PC-3 (cell line): Measurements from ENCODE around the gene LYRM9. TPM values are rescaled to one million over a fixed set of nuclear protein-coding genes. Genes with fewer than 3 reads are reported as not detected.
"Not testable (repeated sequence)": the region's sequence is repeated elsewhere in the genome, so short reads cannot be mapped to it uniquely, and the experiment has no call there.

Experiments
- ATAC-seq: fragments of 200-7000 bp; cut with Tn5 transposase; 2 replicates; pipeline ENCODE4 v1.9.1; 2020; ENCODE audit warnings: mild to moderate bottlenecking, moderate library complexity
- BruUV-seq: library from RNA; stranded (reverse); fragments of 400-500 nt; replicated peaks from 2 replicates; lab custom pipeline; 2021; lab: Mats Ljungman, UMichigan
- CTCF ChIA-PET: fragments of 300-600 bp; sonication (Branson Sonifier 250); formaldehyde crosslinking; loops from one replicate; lab custom pipeline; 2022; ENCODE audit warnings: antibody characterized with exemption; lab: Charles Lee
- POLR2A ChIA-PET: fragments of 300-600 bp; sonication (Branson Sonifier 250); formaldehyde crosslinking; loops from one replicate; lab custom pipeline; 2022; ENCODE audit warnings: antibody characterized with exemption; ENCODE audit not compliant: unreplicated experiment; lab: Charles Lee
- DNase-seq: peaks from one replicate; pipeline ENCODE4 v3.0.0-alpha.2; 2015
- H2AFZ ChIP-seq: fragments of 300-600 bp; sonication (generic); 2 replicates; pipeline ENCODE4 v1.6.0; 2016; ENCODE audit warnings: antibody characterized with exemption, low read length
- H3F3A ChIP-seq: fragments of 300-600 bp; sonication (generic); one replicate; pipeline ENCODE4 v1.6.0; 2017; ENCODE audit warnings: antibody characterized with exemption, low read length, control low read depth, mild to moderate bottlenecking; ENCODE audit not compliant: unreplicated experiment
- H3K27ac ChIP-seq: fragments of 300-600 bp; sonication (generic); 2 replicates; pipeline ENCODE4 v1.5.1; 2016; ENCODE audit warnings: mild to moderate bottlenecking, low read length
- H3K27me3 ChIP-seq: fragments of 300-600 bp; sonication (generic); 2 replicates; pipeline ENCODE4 v1.6.1; 2016; ENCODE audit warnings: low read length, mixed read lengths
- H3K36me3 ChIP-seq: fragments of 300-600 bp; sonication (generic); 2 replicates; pipeline ENCODE4 v1.6.1; 2016; ENCODE audit warnings: low read depth, mixed run types, low read length, mixed read lengths
- H3K4me1 ChIP-seq: fragments of 300-600 bp; sonication (generic); 2 replicates; pipeline ENCODE4 v1.5.1; 2016; ENCODE audit warnings: low read length; ENCODE audit not compliant: insufficient read depth
- H3K4me2 ChIP-seq: fragments of 300-600 bp; sonication (generic); 2 replicates; pipeline ENCODE4 v1.6.0; 2016; ENCODE audit warnings: low read length
- H3K4me3 ChIP-seq: fragments of 300-600 bp; sonication (generic); 2 replicates; pipeline ENCODE4 v1.5.1; 2016; ENCODE audit warnings: mild to moderate bottlenecking, low read length, mixed read lengths
- H3K79me2 ChIP-seq: fragments of 300-600 bp; sonication (generic); 2 replicates; pipeline ENCODE4 v1.6.1; 2017; ENCODE audit warnings: low read length, mixed read lengths
- H3K9ac ChIP-seq: fragments of 300-600 bp; sonication (generic); 2 replicates; pipeline ENCODE4 v1.6.0; 2016; ENCODE audit warnings: mild to moderate bottlenecking, low read length
- H3K9me2 ChIP-seq: fragments of 300-600 bp; sonication (generic); replicated peaks from 2 replicates; pipeline ENCODE4 v1.6.1; 2016; ENCODE audit warnings: mixed run types, low read length, mixed read lengths
- H3K9me3 ChIP-seq: fragments of 300-600 bp; sonication (generic); 2 replicates; pipeline ENCODE4 v1.6.1; 2016; ENCODE audit warnings: low read length, mixed read lengths
- H4K20me1 ChIP-seq: fragments of 300-600 bp; sonication (generic); 2 replicates; pipeline ENCODE4 v1.6.1; 2016; ENCODE audit warnings: low read length, mixed read lengths
- EZH2 ChIP-seq: fragments of 300-600 bp; sonication (generic); IDR thresholded peaks from one replicate; pipeline ENCODE4 v1.6.1; 2017; ENCODE audit warnings: antibody characterized with exemption, mild to moderate bottlenecking, low read length; ENCODE audit not compliant: unreplicated experiment
- EZH2phosphoT487 ChIP-seq: fragments of 300-600 bp; sonication (generic); IDR thresholded peaks from 2 replicates; pipeline ENCODE4 v1.6.1; 2018; ENCODE audit warnings: mild to moderate bottlenecking, antibody characterized with exemption, low read length, borderline replicate concordance
- intact Hi-C: fragments of 100-400 bp; cut with micrococcal nuclease; formaldehyde crosslinking; loops from 2 replicates; pipeline ENCODE4 v1.9.0; 2023
- total RNA-seq: library from RNA; depleted of rRNA; stranded (reverse); fragments of >200 nt; gene quantifications from 2 replicates; pipeline ENCODE4 v1.2.3, GENCODE V29; 2014
- TF ChIP-seq, protein P1 (sequence below): fragments of 300-600 bp; sonication (generic); conservative IDR thresholded peaks from 2 replicates; pipeline ENCODE4 v1.5.1; 2017; ENCODE audit warnings: antibody characterized with exemption, low read depth, mild to moderate bottlenecking, low read length

The LYRM9 gene
- total RNA-seq, 1 experiment from 2014 or later = 0.58 TPM

DNA sequence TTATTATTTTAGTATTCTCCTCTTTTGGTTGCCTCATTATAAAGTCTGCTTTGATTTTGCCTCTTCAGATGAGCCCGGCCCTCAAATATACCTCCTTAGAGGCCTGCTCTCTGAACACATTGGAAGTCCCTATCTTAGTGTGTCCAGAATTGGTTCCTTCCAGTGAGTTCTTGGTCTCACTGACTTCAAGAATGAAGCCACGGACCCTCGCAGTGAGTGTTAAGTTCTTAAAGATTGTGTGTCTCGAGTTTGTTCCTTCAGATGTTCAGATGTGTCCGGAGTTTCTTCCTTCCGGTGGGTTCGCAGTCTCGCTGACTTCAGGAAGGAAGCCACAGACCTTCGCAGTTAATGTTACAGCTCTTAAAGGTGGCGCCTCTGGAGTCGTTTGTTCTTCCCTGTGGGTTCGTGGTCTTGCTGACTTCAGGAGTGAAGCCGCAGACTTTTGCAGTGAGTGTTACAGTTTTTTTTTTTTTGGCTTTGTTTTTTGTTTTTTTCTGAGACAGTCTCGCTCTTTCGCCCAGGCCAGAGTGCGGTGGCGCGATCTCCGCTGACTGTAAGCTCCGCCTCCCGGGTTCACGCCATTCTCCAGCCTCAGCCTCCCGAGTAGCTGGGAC is 47.0 kb downstream of the LYRM9 start:
- intact Hi-C loops = no loop called here

DNA sequence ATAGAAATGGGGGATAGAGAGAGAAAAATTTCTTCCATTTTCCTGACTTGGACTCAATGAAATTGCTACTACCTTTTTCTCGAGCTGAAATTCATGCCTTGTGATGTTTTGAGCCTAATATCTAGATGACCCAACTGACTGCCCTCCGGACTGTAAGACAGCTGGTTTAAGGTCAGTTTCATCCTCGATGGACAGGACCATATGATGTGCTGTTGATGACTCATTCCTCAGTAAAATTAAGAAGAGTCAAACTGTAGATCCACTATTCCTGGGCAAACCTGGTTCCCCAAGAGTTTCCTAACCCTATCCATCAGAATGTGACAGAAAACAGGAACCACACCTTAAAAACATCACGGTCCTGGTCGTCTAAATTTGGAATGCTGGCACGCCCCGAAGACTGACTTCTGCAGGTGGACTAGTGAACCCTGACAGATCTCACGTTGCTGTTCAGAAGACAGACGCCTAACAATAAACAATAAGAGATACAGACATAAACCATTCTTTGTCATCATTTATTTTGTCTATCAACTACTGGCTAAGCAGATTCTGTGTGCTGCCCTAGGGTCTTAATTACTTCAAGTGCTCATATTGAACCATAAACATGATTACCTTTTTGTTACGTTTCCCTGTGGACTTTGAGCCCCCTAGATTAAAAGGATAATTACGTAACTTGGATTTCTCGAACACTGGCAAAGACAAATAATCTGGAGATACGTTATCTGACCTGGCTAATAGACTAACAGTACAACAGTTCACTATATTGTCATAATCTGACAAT is 47.7 kb downstream of the LYRM9 start:
- ChIA-PET POLR2A (no interaction called here), CTCF (no interaction called here)
- Histone ChIP-seq H3K4me3 (no peak overlapping the region), H3K27me3 (peaks cover 16% of the 10 kb centered on the region), H3K27ac (no peak overlapping the region), H3K9me3 (no peaks in the 10 kb centered on the region), H2AFZ (no peak overlapping the region), H3K4me1 (no peaks in the 10 kb centered on the region), H3K79me2 (no peaks in the 10 kb centered on the region), H3K9me2 (no peaks in the 10 kb centered on the region), H3F3A (no peaks in the 10 kb centered on the region), H3K4me2 (no peak overlapping the region), H3K9ac (no peak overlapping the region), H4K20me1 (no peaks in the 10 kb centered on the region), H3K36me3 (no peaks in the 10 kb centered on the region)
- TF ChIP-seq EZH2 = no peak
- no peak for TF ChIP-seq EZH2phosphoT487
- TF ChIP-seq, protein P1, sequence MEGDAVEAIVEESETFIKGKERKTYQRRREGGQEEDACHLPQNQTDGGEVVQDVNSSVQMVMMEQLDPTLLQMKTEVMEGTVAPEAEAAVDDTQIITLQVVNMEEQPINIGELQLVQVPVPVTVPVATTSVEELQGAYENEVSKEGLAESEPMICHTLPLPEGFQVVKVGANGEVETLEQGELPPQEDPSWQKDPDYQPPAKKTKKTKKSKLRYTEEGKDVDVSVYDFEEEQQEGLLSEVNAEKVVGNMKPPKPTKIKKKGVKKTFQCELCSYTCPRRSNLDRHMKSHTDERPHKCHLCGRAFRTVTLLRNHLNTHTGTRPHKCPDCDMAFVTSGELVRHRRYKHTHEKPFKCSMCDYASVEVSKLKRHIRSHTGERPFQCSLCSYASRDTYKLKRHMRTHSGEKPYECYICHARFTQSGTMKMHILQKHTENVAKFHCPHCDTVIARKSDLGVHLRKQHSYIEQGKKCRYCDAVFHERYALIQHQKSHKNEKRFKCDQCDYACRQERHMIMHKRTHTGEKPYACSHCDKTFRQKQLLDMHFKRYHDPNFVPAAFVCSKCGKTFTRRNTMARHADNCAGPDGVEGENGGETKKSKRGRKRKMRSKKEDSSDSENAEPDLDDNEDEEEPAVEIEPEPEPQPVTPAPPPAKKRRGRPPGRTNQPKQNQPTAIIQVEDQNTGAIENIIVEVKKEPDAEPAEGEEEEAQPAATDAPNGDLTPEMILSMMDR = no peak
- DNase-seq (no peak), ATAC-seq (no peak)
- intact Hi-C loops = no loop called here
- no TSS peak for BruUV-seq

More for the DNA sequence above, 47.0 kb downstream of the LYRM9 start:
- ATAC-seq (no peak), DNase-seq (no peak)
- TF ChIP-seq, protein P1 = no peak
- TF ChIP-seq EZH2phosphoT487 (no peak), EZH2 (no peak)
- H3K9me2 ChIP-seq = no peaks in the 10 kb centered on the region
- peaks cover 16% of the 10 kb centered on the region for H3K27me3 ChIP-seq
- H3K9ac ChIP-seq = no peak overlapping the region
- no peaks in the 10 kb centered on the region for H3K4me1 ChIP-seq
- no peak overlapping the region for H2AFZ ChIP-seq
- no TSS peak for BruUV-seq
- H3K9me3 ChIP-seq = no peaks in the 10 kb centered on the region
- H3K4me3 ChIP-seq = no peak overlapping the region
- H3K36me3 ChIP-seq = no peaks in the 10 kb centered on the region
- CTCF ChIA-PET = no interaction called here
- no peaks in the 10 kb centered on the region for H4K20me1 ChIP-seq
- POLR2A ChIA-PET = no interaction called here
- H3F3A ChIP-seq = no peaks in the 10 kb centered on the region
- no peak overlapping the region for H3K27ac ChIP-seq
- H3K79me2 ChIP-seq = no peaks in the 10 kb centered on the region
- no peak overlapping the region for H3K4me2 ChIP-seq

DNA sequence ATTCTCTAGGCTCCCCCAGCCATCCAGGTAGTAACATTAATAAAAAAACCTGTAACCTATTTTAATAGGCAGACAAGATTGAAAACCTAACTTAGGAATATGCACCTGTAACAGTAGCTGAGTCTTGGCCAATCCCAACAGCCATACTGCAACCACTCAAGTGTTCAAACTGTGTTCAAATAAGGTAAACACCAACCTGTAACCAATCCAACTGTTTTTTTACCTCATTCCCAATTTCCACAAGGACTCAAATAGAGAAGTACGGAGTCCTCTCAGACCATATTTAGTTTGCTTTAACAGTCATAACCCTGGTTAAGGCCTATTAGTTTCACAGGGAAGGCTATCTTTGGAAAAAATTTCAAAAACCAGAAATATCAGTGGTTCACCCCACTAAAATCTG is 52.5 kb downstream of the LYRM9 start:
- no peaks in the 10 kb centered on the region for H3K27me3 ChIP-seq
- no peak overlapping the region for H3K9ac ChIP-seq
- POLR2A ChIA-PET = no interaction called here
- H3K4me2 ChIP-seq = no peak overlapping the region
- no peak overlapping the region for H3K27ac ChIP-seq
- H3K9me2 ChIP-seq = no peaks in the 10 kb centered on the region
- CTCF ChIA-PET = no interaction called here
- ATAC-seq = no peak
- H4K20me1 ChIP-seq = no peaks in the 10 kb centered on the region
- no peaks in the 10 kb centered on the region for H3K4me1 ChIP-seq
- H3K4me3 ChIP-seq = no peak overlapping the region
- no peak for DNase-seq
- intact Hi-C loops = no loop called here
- no peaks in the 10 kb centered on the region for H3F3A ChIP-seq
- H3K79me2 ChIP-seq = no peaks in the 10 kb centered on the region
- no TSS peak for BruUV-seq
- H3K36me3 ChIP-seq = no peaks in the 10 kb centered on the region
- H2AFZ ChIP-seq = no peak overlapping the region
- no peaks in the 10 kb centered on the region for H3K9me3 ChIP-seq
- TF ChIP-seq EZH2phosphoT487 (no peak), EZH2 (no peak)
- TF ChIP-seq, protein P1 = no peak

DNA sequence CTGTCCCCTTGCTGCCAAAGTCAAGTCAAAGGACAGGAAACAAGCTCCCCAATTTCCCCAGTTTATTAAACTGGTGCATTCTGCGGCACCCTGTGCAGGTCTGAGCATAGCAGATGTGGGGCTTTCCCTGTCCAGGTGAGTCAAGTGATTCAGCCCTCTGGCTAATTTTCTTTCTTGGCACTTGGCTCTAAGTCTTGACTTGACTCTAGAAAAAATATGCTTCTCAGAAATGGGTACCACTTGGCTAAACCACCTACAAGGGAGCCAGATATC is 52.8 kb downstream of the LYRM9 start:
- H3K36me3 ChIP-seq, H3K4me2 ChIP-seq, H3K4me1 ChIP-seq, H3K4me3 ChIP-seq, H3K27me3 ChIP-seq, H3K27ac ChIP-seq, H3K9me2 ChIP-seq, H3K9ac ChIP-seq, BruUV-seq, POLR2A ChIA-PET, intact Hi-C loops, ATAC-seq, H4K20me1 ChIP-seq, H3F3A ChIP-seq, DNase-seq, CTCF ChIA-PET, H2AFZ ChIP-seq, H3K79me2 ChIP-seq, H3K9me3 ChIP-seq: not testable (repeated sequence)
